ENCODE results near the gene CIAO2A.
"Not testable (repeated sequence)": the region's sequence is repeated elsewhere in the genome, so short reads cannot be mapped to it uniquely, and the experiment has no call there.

The CIAO2A gene

DNA sequence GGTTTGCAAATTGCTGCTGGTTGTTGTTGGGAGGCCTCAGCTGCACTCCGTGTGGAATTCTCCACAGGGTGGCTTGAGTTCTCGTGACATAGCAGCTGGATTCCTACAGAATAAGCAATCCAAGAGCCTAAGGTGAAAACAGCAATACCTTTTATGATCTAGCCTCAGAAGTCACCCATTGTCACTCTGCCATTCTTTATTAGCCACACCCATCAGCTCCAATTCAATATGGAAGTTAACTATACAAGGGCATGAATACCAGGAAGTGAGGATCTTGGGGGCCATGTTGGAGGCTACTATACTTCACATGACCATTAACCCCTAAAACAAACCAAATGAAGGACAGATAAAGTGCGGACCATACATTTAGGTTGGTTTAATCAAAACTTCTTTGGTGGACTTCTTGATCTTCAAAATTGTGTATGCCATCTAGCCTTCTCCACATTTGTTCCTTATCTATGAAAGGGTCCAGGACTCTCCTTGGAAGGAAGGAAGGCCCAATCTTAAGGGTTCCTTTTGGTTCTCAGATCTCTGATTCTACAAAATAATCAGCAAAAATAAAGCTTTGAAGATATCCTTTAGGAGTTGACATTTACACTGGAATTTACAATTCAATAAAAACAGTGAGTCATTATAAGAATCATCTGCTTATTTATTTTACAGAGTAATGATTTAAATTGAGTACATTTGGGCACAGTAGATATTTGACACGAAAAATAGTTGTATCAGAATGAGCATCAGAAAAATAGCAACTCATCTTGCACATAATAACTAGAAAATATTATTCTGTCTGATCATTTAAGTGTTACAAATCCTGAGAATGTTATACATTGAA, 21.5 kb downstream of the CIAO2A start:
- no peak for DNase-seq (ENCODE audit: low spot score)

DNA sequence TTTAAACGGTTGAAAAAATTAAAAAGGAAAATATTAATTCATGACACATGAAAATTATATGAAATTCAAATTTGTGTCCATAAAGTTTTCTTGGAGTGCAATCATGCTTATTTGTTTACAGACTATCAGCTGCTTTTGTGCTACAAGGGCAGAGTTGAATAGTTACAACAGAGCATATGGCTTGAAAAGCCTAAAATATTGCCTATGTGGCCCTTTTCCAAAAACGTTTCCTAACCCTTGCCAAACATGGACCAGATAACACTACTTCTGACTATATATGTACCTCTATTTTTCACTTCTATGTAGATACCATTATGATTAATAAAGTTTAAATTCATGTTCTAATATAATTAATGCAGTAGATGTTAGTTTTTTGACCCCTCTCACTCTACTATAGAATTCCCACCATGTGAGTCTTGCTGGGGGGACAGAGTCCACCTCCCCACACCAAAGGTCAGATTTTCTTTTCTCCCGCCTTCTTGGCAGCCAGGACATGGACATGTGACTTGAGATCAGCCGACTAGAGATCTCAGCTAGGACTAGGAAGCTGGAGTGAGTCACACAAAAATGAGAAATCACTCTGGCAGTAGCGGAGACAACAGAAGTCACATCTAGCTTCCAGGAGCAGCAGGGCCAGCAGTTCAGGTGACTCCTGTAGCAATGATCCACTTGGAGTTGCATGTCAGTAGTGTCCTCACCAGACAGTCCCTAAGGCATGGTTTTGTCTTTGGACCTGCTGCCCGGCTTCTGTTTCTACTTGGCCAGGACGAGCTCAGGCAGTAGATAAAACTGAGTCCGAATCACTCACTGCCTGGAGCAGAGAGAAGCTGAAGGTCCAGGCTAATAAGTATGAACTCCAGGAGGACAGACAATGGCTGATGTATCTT, 22.4 kb downstream of the CIAO2A start:
- DNase-seq (ENCODE audit: low spot score): no peak

DNA sequence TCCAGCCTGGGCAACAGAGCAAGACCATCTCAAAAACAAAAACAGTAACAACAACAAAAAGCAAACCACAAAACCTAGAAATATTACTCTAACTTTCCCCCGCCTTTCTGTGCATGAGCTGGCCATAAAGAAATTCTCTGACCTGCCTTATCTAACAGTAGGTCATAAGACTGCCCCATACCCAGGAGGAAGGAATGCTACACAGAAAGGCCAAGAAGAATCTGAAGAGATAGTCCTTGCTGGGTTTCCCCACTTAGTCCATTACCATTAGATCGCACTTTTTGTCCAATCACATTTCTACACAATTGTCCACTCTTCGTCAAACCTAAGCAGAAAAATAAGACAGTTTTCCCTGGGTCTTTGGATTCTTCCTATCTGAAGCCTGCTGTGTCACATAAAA, 23.5 kb downstream of the CIAO2A start:
- no peak for DNase-seq (ENCODE audit: low spot score)

DNA sequence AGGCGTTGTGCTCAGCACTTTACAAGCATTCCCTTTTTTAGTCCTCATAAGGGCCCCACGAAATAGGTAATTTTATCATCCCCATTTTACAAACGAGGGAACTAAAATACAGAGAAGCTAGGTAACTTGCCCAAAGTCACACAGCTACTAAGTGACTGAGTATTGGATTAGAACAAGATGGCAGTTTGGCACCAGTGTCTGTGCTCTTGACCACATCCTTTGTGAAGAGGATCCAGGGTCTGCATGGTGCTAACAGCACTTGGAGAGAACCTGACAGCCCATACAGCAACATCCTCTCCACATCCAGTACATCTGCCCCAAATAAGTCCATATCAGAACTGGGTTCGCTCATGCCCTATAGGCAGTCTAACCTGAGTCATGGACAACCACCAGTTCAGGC, 25.5 kb downstream of the CIAO2A start:
- DNase-seq (ENCODE audit: low spot score): no peak

DNA sequence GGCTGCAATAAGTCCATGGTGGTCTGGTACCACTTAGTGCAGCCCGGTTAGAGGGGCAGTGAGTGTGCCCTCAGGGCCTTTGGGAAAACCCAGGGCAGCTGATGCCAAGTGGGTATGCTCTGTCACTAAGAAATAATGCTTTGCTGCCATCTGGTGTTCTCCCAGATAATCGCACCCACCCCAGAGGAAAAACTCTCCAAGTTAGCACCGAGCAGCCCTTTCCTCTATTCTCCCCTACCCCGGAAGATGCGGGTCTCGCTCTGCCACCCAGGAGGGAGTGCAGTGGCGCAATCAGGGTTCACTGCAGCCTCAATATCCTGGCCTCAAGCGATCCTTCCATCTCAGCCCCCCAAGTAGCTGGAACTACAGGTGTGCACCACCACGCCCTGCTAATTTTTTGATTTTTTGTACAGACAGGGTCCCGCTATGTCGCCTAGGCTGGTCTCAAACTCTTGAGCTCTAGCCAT, 26.0 kb downstream of the CIAO2A start:
- DNase-seq (ENCODE audit: low spot score): peak; percentile 24

DNA sequence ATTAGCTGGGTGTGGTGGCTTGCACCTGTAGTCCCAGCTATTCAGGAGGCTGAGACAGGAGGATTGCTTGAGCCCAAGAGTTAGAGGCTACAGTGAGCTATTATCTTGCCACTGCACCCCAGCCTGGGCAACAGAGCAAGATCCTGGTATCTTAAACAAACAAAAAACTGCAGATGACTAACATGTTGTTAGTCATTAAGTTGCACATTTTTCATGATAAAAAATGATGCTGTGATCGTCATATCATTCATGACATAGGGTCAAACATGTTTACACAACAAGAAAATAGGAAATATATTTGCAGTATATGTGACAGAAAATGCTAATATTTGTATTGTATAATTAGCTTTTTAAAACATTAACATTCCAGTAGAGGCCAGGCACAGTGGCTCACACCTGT, 27.2 kb downstream of the CIAO2A start:
- no peak for DNase-seq (ENCODE audit: low spot score)

DNA sequence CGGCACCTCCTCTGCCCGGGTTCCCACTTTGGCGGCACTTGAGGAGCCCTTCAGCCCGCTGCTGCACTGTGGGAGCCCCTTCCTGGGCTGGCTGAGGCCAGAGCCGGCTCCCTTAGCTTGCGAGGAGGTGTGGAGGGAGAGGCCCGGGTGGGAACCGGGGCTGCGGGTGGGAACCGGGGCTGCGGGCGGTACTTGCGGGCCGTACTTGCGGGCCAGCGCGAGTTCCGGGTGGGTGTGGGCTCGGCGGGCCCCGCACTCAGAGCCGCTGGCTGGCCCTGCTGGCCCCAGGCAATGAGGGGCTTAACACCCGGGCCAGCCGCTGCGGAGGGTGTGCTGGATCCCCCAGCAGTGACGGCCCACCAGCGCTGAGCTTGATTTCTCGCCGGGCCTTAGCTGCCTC, 32.9 kb downstream of the CIAO2A start:
- DNase-seq (ENCODE audit: low spot score): no peak

DNA sequence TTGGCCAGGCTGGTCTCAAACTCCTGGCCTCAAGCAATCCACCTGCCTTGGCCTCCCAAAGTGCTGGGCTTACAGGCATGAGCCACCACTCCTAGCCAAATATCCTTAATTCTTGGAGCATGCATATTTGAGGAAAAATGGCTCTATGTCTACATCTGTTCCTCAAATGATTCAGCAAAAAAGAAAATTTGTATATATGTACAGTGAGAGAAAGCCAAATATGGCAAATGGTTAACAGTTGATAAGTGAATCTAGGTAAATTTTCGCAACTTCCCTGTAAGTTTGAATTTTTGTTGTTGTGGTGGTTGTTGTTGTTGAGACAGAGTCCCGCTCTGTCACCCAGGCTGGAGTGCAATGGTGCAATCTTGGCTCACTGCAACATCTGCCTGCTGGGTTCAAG, 34.5 kb downstream of the CIAO2A start:
- not testable (repeated sequence) for DNase-seq (ENCODE audit: low spot score)

DNA sequence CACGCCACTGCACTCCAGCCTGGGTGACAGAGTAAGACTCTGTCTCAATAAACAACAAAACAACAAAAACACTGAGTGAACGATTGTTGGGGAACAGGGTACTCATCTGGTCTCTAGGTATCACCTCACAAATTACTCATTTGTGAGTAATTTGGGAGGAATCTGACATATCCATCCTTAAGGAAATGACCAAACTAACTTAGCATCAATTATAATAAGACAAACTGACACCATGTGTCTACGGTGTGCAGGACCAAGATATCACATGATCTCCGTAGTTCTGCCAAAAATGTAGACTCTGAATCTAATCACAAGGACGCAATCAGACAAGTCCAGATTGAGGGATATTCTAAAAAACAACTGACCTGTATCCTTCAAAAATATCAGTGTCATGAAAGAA, 35.4 kb downstream of the CIAO2A start:
- DNase-seq (ENCODE audit: low spot score): no peak

DNA sequence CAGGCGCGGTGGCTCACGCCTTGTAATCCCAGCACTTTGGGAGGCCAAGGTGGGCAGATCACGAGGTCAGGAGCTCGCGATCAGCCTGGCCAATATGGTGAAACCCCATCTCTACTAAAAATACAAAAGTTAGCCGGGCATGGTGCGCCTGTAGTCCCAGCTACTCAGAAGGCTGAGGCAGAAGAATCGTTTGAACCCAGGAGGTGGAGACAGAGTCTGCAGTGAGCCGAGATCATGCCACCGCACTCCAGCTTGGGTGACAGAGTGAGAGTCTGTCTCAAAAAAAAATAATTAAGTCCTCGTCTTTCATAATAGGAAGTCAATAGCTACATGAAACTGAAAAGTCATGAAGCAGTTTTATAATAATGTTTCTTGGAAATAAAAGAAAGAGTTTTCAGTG, 40.0 kb downstream of the CIAO2A start:
- not testable (repeated sequence) for DNase-seq (ENCODE audit: low spot score)

DNA sequence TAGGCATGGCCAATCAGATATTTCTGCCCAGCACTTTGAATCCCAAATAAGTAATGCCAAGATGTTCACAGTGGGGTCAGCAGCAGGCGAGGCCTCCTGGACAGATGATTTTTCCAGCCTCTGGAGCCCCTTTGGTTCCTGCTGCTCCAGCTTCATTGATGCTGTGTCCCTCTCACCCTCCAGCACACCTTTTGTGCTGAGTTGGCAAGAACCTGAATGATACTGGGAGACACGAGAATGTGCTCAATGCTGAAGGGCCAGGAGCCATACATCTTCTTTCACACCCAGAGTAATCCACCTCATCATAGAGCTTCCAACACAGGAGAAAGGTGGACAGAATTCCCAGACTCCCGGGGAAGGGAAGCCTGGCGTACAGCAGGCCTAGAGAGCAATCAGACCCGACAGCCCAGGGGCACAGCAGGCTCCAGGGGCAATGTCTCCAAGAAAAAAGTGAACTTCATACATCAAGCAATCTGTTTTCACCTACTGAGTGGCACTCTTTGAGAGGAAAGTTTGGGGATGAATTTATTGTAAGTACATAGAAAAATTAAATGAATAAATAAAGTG, 40.6 kb downstream of the CIAO2A start:
- DNase-seq (ENCODE audit: low spot score): no peak

DNA sequence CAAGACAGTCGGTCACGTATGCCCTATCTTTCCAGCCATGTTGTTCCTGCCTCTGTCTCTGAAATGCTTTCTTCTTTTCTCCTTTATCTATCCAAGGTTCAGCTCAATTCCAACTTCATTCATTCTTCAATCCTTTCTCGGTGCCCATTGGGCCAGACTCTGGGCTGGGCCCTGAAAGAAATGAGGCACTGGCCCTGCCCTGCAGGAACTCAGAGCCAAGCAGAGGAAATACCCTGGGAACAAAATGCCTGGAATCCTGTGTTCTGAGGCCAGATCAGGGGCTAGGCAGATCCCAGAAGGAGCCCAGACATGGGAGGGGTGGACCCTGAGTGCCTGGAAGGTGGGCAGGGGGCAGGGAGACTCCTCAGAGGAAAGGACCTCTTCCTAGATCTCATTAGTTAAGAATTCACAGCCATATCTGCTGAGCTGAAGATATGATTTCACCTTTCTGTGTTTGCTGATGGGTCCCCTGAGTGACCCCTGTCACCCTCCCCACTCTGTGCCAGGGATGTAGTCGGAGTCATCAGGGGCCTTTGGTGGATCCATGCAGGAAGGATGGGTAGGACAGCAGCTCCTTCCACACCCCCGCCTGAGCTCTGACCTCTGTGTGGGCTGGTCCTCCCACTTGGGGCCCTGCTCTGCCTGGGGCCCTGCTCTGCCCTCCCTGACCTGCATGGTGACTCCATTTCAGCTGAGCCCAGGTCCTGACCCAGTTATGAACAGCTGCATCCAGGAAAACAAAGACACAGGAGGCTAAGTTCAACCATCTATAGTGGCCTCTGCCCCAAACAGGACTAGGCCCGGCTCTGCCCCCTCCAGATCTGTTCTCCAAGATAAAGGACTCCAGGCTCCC, 42.0 kb downstream of the CIAO2A start:
- peak; percentile 7 for DNase-seq (ENCODE audit: low spot score)

DNA sequence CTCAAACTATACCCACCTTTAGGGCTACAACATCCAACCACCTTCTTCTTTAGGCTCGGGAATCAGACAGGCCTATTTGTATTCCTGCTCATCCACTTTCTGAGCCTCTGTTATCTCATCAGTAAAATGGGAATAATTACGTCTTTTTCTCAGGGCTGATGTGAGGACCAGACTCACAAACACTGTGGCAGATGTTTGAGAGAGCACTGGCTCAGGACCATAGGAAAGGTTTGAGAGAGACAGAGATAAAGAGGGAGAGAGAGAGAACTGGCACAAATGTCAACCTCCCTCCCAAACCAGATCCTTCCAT, 42.6 kb downstream of the CIAO2A start:
- DNase-seq (ENCODE audit: low spot score): no peak

DNA sequence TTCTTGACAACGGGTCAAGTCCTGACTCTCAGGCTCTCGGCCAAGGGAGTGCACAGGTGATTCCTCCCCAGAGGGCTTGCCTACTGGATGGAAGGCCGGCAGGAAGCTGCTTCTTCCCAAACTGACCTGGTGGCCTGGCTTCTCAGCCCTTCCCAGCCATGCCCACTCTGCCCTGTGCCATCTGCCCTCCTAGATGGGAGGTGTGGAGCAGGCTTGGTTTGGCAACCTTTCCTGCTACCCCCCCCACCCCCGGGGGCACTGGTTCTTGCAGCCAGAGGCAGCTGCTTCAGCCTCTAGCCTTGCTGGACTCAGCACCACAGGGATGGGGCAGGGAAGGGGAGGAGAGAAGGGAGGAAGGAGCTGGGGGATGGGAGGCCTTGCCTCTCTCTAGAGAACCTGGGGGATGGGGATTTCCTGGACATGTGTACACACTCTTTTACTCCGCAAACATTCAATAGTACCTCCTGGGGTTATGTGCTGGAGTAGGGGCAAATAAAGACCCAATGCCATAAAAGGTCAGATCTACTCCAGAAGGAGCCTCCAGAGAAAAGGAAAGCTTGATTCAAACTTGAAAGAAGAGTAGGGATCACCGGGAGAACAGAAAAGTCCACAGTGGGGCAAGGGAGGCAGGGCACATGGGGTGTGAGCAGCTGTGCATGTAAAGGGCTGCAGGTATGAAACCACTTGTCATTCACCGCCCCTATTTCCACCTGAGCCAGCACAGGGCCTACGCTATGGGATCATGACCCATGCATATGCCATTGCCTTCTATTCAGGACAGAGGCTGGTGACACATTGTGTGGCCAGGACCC, 43.2 kb downstream of the CIAO2A start:
- DNase-seq (ENCODE audit: low spot score): no peak

DNA sequence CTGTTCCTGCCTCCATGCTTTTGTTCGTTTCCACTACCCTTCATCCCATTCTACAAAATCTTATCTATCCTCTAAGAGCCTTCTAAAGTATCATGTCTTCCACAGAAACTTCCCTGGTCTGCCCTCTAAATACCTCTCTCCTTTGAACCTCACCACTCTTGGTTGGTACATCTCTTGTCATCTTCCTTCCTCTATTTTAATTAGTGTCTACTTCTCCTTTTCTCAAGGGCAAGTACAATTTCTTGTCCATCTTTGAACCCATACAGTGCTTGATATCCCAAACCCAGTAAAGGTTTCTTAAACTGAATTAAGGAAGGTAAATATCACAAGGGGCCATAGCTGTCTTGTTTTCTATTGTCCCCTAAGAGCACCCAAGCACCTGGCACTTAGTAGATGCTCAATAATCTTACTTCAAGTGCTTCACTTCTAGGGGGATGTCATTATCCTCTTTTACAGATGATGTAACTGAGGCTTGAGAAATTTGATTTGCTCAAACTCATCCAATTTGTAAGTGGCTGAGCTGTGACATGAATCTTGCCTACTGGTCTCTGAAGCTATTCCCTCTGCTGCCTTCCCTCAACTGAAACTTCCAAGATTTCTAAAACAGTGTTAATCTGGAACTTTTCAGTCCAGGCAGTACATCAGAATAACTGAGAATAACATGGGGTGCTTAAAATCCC, 44.7 kb downstream of the CIAO2A start:
- no peak for DNase-seq (ENCODE audit: low spot score)

DNA sequence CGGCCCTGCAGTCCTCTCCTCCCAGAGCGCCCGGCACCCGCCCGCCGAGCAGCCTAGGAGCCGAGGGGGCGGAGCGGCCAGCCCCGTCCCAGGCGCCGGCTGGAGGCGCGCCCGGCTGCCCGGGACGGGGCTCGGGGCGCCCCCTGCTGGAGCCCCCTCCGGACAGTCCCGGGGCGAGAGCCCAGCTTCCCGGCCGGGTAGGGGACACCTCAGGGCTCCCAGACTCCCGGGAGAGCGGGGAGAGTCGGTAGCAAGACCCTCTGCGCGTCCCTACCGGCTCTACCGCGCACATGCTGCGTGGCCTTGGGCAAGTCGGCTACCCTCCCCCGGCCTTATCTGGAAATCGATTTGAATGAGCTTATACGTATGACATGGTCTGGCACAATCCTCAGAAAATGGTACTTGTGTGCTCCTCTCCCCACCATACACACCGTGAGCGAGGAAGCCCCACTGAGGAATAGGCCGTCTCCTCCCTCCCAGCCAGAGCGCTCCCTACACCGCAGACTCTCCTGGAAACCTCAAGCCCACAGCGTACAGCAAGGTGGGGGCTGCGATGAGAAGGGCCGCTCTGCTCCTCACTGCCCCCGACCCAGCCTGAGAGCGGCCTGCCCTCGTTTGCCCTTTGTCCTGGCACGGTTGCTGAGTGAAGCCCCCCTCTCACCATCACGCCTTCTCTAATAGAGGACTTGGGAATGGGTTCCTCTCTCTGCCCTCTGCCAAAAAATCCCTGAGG, 47.1 kb downstream of the CIAO2A start, which contains the start of gene DAPK2:
DAPK2 (minus strand) TSS at position 65 of the 733 bp plus-strand sequence. CDS start 6,224 bp downstream, outside the sequence.
- DNase-seq (ENCODE audit: low spot score): peak; percentile 38

DNA sequence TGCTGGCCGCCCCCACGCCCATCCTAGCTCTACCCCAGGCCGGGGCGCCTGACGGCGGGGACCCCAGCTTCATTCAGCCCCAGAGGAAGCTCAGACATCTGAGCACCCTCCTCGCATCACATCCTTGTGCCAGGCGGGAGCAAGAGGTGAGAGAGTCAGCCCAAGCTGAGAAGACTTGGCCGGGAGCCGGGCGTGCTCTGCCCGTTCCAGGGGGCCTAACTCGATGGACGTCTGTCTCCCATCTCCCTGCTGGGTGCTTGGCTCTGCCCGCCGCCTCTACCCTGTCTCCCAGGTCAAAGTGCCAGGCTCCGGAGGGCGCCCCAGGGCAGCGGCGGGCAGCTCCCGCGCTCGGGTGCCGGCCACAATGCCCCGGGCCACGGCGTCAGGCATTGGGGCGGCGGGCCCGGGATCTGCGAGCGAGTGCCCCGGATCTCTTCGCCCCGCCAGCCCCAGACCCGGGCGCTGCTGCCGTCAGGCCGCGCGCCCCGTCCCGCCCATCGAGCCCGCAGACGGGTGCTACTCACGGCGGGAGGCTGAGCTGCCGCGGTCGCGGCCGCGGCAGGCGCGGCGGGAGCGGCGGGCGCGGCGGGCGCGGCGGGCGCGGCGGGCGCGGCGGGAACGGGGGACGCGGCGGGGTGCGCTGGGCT, 47.7 kb downstream of the CIAO2A start:
- peak; percentile 7 for DNase-seq (ENCODE audit: low spot score)

DNA sequence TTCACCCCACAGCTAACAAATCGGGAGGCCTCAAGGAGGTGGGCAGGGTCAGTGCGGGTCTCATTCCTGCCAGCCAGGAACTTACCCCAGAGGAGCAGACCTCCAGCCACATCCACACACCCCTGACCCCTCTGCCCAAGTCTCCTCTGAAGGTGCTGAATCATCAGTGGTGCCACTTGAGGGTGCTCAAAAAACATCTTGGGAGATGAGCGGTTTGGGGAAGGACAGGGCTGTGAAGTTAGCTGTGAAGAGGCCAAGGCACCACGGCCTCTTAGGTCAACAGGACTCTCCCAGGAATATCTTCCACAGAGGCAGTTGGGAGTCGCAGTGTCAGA, 48.6 kb downstream of the CIAO2A start:
- DNase-seq (ENCODE audit: low spot score): no peak
